ENCODE measurements around the gene FBXO45. TPM values are rescaled to one million over a fixed set of nuclear protein-coding genes. Genes with fewer than 3 reads are reported as not detected.

The FBXO45 gene
- polyA plus RNA-seq, 2 of the 4 experiments (the other 2 are of a cell fraction): 6.8 to 19.4 TPM

DNA sequence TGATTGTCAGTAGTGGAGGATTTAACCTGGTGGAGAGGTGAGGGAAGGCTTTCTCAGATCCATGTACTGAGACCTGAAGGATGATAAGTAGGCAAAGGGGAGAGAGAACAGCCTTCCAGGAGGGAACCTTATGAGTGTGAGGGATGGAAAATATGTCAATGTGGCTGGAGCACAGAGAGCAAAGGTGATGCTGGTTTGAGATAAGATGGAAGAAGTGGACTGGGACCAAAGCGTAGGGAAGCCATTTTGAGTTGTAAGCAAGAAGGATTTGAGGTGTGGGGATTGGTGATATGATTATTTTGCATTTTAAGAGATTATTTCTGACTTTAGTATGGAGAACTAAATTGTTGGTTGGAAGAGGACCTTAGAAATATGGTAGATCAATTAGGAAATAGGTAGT is 3.9 kb downstream of the FBXO45 start:
- ChIA-PET POLR2A (interaction anchor here (0.6 kb wide), 1 partner anchor 534 kb away, joined by 3 read pairs; no protein-coding TSS in a partner anchor), CTCF (interaction anchor here (1.3 kb wide), 1 partner anchor 112 kb away, joined by 3 read pairs; no protein-coding TSS in a partner anchor)
- no peak for FAIRE-seq
- no peak for ATAC-seq
- Histone ChIP-seq H3K9me3 (no peaks in the 10 kb centered on the region), H3K4me3 (no peak overlapping the region), H3K4me2 (no peak overlapping the region), H3K27ac (no peak overlapping the region), H3K4me1 (peaks cover 11% of the 10 kb centered on the region; the same call in 2 of the 3 replicates)
- WGBS (ENCODE audit: missing lambda C conversion rate): 88% methylated on average over 1 of the region's 1 CpG
- DNase-seq (ENCODE audit: low read depth in 1 of 2, low spot score in 1 of 2): no peak
- TF ChIP-seq JUNB (IDR thresholded peaks at IDR 0.05) (no peak), SMC3 (IDR thresholded peaks at IDR 0.05) (no peak), ZSCAN20 (CRISPR knock-in tag; IDR thresholded peaks at IDR 0.05) (no peak), RNF2 (IDR thresholded peaks at IDR 0.05; ENCODE audit: borderline replicate concordance, low read depth) (no peak), PHF8 (IDR thresholded peaks at IDR 0.05; ENCODE audit: borderline replicate concordance, low read depth) (no peak), GATA3 (IDR thresholded peaks at IDR 0.05; ENCODE audit: borderline replicate concordance) (no peak), RARB (CRISPR knock-in tag; IDR thresholded peaks at IDR 0.05) (no peak), TP53 (CRISPR knock-in tag; IDR thresholded peaks at IDR 0.05) (no peak)
- TF ChIP-seq, protein P1, sequence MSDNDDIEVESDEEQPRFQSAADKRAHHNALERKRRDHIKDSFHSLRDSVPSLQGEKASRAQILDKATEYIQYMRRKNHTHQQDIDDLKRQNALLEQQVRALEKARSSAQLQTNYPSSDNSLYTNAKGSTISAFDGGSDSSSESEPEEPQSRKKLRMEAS (IDR thresholded peaks at IDR 0.05): no peak
- TF ChIP-seq, protein P2, sequence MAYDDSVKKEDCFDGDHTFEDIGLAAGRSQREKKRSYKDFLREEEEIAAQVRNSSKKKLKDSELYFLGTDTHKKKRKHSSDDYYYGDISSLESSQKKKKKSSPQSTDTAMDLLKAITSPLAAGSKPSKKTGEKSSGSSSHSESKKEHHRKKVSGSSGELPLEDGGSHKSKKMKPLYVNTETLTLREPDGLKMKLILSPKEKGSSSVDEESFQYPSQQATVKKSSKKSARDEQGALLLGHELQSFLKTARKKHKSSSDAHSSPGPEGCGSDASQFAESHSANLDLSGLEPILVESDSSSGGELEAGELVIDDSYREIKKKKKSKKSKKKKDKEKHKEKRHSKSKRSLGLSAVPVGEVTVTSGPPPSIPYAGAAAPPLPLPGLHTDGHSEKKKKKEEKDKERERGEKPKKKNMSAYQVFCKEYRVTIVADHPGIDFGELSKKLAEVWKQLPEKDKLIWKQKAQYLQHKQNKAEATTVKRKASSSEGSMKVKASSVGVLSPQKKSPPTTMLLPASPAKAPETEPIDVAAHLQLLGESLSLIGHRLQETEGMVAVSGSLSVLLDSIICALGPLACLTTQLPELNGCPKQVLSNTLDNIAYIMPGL (CRISPR knock-in tag; IDR thresholded peaks at IDR 0.05; ENCODE audit: borderline replicate concordance): no peak
- TF ChIP-seq, protein P3, sequence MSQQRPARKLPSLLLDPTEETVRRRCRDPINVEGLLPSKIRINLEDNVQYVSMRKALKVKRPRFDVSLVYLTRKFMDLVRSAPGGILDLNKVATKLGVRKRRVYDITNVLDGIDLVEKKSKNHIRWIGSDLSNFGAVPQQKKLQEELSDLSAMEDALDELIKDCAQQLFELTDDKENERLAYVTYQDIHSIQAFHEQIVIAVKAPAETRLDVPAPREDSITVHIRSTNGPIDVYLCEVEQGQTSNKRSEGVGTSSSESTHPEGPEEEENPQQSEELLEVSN (IDR thresholded peaks at IDR 0.05; ENCODE audit: borderline replicate concordance, low read depth): no peak

DNA sequence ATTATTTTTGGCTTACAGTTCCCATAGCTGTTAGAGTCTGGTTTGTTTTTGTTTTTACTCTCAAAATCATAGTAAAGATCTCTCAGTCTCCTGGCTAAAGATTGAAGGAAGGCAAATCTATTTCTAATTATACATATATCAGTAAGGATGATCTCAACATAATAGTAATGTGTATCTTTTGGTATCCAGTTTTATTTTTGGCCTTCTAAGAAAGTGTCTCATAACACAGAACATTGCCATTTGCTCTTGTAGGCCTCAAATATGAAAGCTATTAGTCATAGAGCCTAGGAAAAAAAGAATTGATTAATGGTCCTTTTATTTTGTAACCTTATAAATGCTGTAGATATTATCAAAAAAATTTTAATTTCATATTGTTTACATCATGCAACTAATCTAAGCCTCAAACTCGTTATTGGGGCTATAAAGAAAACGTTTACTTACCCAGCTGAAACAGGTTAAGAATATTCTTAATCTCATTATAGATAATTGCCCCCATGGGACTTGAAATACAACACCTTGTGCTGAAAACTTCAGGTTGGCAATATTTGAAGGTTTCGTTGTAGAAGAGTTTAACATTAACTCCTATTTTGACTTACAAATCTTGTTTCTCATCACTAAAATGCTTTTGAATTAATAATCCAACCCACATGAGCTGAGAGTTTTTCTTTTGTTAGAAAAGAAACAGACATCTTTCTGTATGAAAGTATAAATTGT is 16.7 kb downstream of the FBXO45 start:
- CTCF ChIA-PET: interaction anchor here (0.9 kb wide), 1 partner anchor 99 kb away, joined by 3 read pairs; no protein-coding TSS in a partner anchor
- Histone ChIP-seq H3K9me3 (no peaks in the 10 kb centered on the region), H3K4me2 (no peak overlapping the region), H3K27ac (no peak overlapping the region), H3K4me3 (no peak overlapping the region), H3K4me1 (peaks cover 7% of the 10 kb centered on the region; the same call in 2 of the 3 replicates)
- ATAC-seq: no peak
- no peak for FAIRE-seq
- no peak for DNase-seq (ENCODE audit: low read depth in 1 of 2, low spot score in 1 of 2)
- POLR2A ChIA-PET: no interaction called here
- 75% methylated on average over 3 of the region's 3 CpGs for WGBS (ENCODE audit: missing lambda C conversion rate)
- TF ChIP-seq MYC (IDR thresholded peaks at IDR 0.05; ENCODE audit: borderline replicate concordance, low read length): no peak
- TF ChIP-seq NPAS2 (CRISPR knock-in tag; IDR thresholded peaks at IDR 0.05; ENCODE audit: borderline replicate concordance): no peak
- TF ChIP-seq RFX5 (IDR thresholded peaks at IDR 0.05): no peak
- TF ChIP-seq RAD21 (conservative IDR thresholded peaks at IDR 0.05 in 1 of 2, IDR thresholded peaks at IDR 0.05 in 1 of 2): no peak
- TF ChIP-seq, protein P4, sequence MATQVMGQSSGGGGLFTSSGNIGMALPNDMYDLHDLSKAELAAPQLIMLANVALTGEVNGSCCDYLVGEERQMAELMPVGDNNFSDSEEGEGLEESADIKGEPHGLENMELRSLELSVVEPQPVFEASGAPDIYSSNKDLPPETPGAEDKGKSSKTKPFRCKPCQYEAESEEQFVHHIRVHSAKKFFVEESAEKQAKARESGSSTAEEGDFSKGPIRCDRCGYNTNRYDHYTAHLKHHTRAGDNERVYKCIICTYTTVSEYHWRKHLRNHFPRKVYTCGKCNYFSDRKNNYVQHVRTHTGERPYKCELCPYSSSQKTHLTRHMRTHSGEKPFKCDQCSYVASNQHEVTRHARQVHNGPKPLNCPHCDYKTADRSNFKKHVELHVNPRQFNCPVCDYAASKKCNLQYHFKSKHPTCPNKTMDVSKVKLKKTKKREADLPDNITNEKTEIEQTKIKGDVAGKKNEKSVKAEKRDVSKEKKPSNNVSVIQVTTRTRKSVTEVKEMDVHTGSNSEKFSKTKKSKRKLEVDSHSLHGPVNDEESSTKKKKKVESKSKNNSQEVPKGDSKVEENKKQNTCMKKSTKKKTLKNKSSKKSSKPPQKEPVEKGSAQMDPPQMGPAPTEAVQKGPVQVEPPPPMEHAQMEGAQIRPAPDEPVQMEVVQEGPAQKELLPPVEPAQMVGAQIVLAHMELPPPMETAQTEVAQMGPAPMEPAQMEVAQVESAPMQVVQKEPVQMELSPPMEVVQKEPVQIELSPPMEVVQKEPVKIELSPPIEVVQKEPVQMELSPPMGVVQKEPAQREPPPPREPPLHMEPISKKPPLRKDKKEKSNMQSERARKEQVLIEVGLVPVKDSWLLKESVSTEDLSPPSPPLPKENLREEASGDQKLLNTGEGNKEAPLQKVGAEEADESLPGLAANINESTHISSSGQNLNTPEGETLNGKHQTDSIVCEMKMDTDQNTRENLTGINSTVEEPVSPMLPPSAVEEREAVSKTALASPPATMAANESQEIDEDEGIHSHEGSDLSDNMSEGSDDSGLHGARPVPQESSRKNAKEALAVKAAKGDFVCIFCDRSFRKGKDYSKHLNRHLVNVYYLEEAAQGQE (IDR thresholded peaks at IDR 0.05): no peak
- no peak for TF ChIP-seq ZFP36 (IDR thresholded peaks at IDR 0.05; ENCODE audit: borderline replicate concordance, partially characterized antibody)
- no peak for TF ChIP-seq RNF2 (IDR thresholded peaks at IDR 0.05; ENCODE audit: borderline replicate concordance, low read depth)
- no peak for TF ChIP-seq JUNB (IDR thresholded peaks at IDR 0.05)
- no peak for TF ChIP-seq EP300 (IDR thresholded peaks at IDR 0.05)
- TF ChIP-seq, protein P3 (IDR thresholded peaks at IDR 0.05; ENCODE audit: borderline replicate concordance, low read depth): no peak
- TF ChIP-seq, protein P2 (CRISPR knock-in tag; IDR thresholded peaks at IDR 0.05; ENCODE audit: borderline replicate concordance): no peak
- no peak for TF ChIP-seq TFCP2L1 (CRISPR knock-in tag; IDR thresholded peaks at IDR 0.05)
- TF ChIP-seq CHD4 (IDR thresholded peaks at IDR 0.05; ENCODE audit: borderline replicate concordance): no peak
- no peak for TF ChIP-seq ZC3H11A (IDR thresholded peaks at IDR 0.05)
- TF ChIP-seq CBX8 (IDR thresholded peaks at IDR 0.05): no peak
- no peak for TF ChIP-seq MAFK (IDR thresholded peaks at IDR 0.05; ENCODE audit: partially characterized antibody)
- no peak for TF ChIP-seq HOXA7 (CRISPR knock-in tag; IDR thresholded peaks at IDR 0.05)
- TF ChIP-seq, protein P5, sequence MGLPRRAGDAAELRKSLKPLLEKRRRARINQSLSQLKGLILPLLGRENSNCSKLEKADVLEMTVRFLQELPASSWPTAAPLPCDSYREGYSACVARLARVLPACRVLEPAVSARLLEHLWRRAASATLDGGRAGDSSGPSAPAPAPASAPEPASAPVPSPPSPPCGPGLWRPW (IDR thresholded peaks at IDR 0.05): no peak

Measured in A549 (cell line).